ENCODE data around the gene FUS. TPM values are rescaled to one million over a fixed set of nuclear protein-coding genes. Genes with fewer than 3 reads are reported as not detected.

Gene FUS
- total and polyA plus RNA-seq, 2 of the 13 experiments (the other 11 are each of a cell fraction or from before 2014, with no cell fraction given): 68.1 to 168 TPM

GRCh38 chr16:31141489-31142108, 38.3 kb upstream of the FUS start (continued):
- TF ChIP-seq, protein P1, sequence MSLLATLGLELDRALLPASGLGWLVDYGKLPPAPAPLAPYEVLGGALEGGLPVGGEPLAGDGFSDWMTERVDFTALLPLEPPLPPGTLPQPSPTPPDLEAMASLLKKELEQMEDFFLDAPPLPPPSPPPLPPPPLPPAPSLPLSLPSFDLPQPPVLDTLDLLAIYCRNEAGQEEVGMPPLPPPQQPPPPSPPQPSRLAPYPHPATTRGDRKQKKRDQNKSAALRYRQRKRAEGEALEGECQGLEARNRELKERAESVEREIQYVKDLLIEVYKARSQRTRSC (CRISPR knock-in tag; IDR thresholded peaks at IDR 0.05; ENCODE audit: low read depth): no peak
- TF ChIP-seq ZNF652 (CRISPR knock-in tag; IDR thresholded peaks at IDR 0.05; ENCODE audit: borderline replicate concordance, low read depth) (no peak), TGIF2 (CRISPR knock-in tag; IDR thresholded peaks at IDR 0.05) (peak; percentile 39; the same call in 1 of the 2 replicates), ZFP36L1 (CRISPR knock-in tag; IDR thresholded peaks at IDR 0.05) (no peak), SRSF4 (IDR thresholded peaks at IDR 0.05; ENCODE audit: low read depth, low read length, poor library complexity, severe bottlenecking) (no peak), GABPA (IDR thresholded peaks at IDR 0.05; ENCODE audit: low read depth, low read length) (no peak), GABPA (CRISPR knock-in tag; IDR thresholded peaks at IDR 0.05; ENCODE audit: low read depth) (no peak)
- TF ChIP-seq, protein P2, sequence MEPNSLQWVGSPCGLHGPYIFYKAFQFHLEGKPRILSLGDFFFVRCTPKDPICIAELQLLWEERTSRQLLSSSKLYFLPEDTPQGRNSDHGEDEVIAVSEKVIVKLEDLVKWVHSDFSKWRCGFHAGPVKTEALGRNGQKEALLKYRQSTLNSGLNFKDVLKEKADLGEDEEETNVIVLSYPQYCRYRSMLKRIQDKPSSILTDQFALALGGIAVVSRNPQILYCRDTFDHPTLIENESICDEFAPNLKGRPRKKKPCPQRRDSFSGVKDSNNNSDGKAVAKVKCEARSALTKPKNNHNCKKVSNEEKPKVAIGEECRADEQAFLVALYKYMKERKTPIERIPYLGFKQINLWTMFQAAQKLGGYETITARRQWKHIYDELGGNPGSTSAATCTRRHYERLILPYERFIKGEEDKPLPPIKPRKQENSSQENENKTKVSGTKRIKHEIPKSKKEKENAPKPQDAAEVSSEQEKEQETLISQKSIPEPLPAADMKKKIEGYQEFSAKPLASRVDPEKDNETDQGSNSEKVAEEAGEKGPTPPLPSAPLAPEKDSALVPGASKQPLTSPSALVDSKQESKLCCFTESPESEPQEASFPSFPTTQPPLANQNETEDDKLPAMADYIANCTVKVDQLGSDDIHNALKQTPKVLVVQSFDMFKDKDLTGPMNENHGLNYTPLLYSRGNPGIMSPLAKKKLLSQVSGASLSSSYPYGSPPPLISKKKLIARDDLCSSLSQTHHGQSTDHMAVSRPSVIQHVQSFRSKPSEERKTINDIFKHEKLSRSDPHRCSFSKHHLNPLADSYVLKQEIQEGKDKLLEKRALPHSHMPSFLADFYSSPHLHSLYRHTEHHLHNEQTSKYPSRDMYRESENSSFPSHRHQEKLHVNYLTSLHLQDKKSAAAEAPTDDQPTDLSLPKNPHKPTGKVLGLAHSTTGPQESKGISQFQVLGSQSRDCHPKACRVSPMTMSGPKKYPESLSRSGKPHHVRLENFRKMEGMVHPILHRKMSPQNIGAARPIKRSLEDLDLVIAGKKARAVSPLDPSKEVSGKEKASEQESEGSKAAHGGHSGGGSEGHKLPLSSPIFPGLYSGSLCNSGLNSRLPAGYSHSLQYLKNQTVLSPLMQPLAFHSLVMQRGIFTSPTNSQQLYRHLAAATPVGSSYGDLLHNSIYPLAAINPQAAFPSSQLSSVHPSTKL (CRISPR knock-in tag; IDR thresholded peaks at IDR 0.05): no peak

All from HepG2 (cell line).